ENCODE results near the gene ZNF135.

ZNF135 gene

GRCh38 chr19:58091251-58091995 lies 32.3 kb downstream of the ZNF135 start:
- POLR2A ChIA-PET, result interaction anchor here (0.6 to 1.5 kb wide), 3 partner anchors 9 to 129 kb away, joined by 4 to 6 read pairs (median 4); no protein-coding TSS in a partner anchor

GRCh38 chr19:58093071-58093470 lies 34.0 kb downstream of the ZNF135 start:
- Histone ChIP-seq H3K36me3 (ENCODE audit: control insufficient read depth in 2 of 2, insufficient read depth in 1 of 2, low read length in 2 of 2) (peaks cover 0 to 44% of the 10 kb centered on the region in 2 experiments; a peak in 2 of 3 replicates), H3K9me3 (ENCODE audit: control insufficient read depth, insufficient read depth, low read depth, low read length) (peaks cover 6% of the 10 kb centered on the region), H3K4me1 (ENCODE audit: control insufficient read depth, insufficient read depth, low read length) (no peaks in the 10 kb centered on the region), H3K4me3 (ENCODE audit: low read depth, low read length) (no peak overlapping the region), H3K27ac (ENCODE audit: extremely low read depth, low read depth, low read length) (no peak overlapping the region)
- POLR2A ChIA-PET, result interaction anchor here (0.6 to 1.1 kb wide), 5 partner anchors 10 to 841 kb away, joined by 3 to 6 read pairs (median 4); no protein-coding TSS in a partner anchor
- CTCF ChIA-PET, result interaction anchor here (0.6 to 0.7 kb wide), 2 partner anchors 102 to 208 kb away, joined by 3 read pairs; no protein-coding TSS in a partner anchor
- no peak for TF ChIP-seq ZNF530 (tag by site-specific recombination; IDR thresholded peaks at IDR 0.05; ENCODE audit: low read depth)
- TF ChIP-seq ZNF416 (tag by site-specific recombination; IDR thresholded peaks at IDR 0.05), result no peak
- TF ChIP-seq PRDM6 (tag by site-specific recombination; IDR thresholded peaks at IDR 0.05), result no peak
- no peak for TF ChIP-seq SCRT2 (tag by site-specific recombination; IDR thresholded peaks at IDR 0.05)
- TF ChIP-seq REST (tag by site-specific recombination; IDR thresholded peaks at IDR 0.05), result no peak
- no peak for TF ChIP-seq ZNF501 (tag by site-specific recombination; IDR thresholded peaks at IDR 0.05)

More at GRCh38 chr19:58091251-58091995, 32.3 kb downstream of the ZNF135 start:
- Histone ChIP-seq H3K36me3 (ENCODE audit: control insufficient read depth in 2 of 2, insufficient read depth in 1 of 2, low read length in 2 of 2) (peaks cover 4 to 53% of the 10 kb centered on the region in 2 experiments; a peak in 2 of 3 replicates), H3K4me3 (ENCODE audit: low read depth, low read length) (no peak overlapping the region), H3K4me1 (ENCODE audit: control insufficient read depth, insufficient read depth, low read length) (no peaks in the 10 kb centered on the region), H3K27ac (ENCODE audit: extremely low read depth, low read depth, low read length) (no peak overlapping the region), H3K9me3 (ENCODE audit: control insufficient read depth, insufficient read depth, low read depth, low read length) (peaks cover 3% of the 10 kb centered on the region)
- TF ChIP-seq ZBTB6 (tag by site-specific recombination; IDR thresholded peaks at IDR 0.05), result no peak
- TF ChIP-seq ZNF530 (tag by site-specific recombination; IDR thresholded peaks at IDR 0.05; ENCODE audit: low read depth), result no peak
- no peak for TF ChIP-seq ZFHX2 (tag by site-specific recombination; conservative IDR thresholded peaks at IDR 0.05)
- no peak for TF ChIP-seq ZBTB11 (tag by site-specific recombination; conservative IDR thresholded peaks at IDR 0.05; ENCODE audit: low read depth)
- TF ChIP-seq SETDB1 (IDR thresholded peaks at IDR 0.05; ENCODE audit: insufficient read length, low read length), result no peak
- no peak for TF ChIP-seq MYNN (tag by site-specific recombination; IDR thresholded peaks at IDR 0.05; ENCODE audit: borderline replicate concordance)
- TF ChIP-seq ZNF157 (tag by site-specific recombination; IDR thresholded peaks at IDR 0.05), result no peak
- no peak for TF ChIP-seq ZNF776 (tag by site-specific recombination; IDR thresholded peaks at IDR 0.05; ENCODE audit: borderline replicate concordance)
- TF ChIP-seq HOXC10 (CRISPR knock-in tag; IDR thresholded peaks at IDR 0.05), result no peak
- TF ChIP-seq TCF7L2 (IDR thresholded peaks at IDR 0.05; ENCODE audit: borderline replicate concordance, low read depth, low read length), result no peak
- no peak for TF ChIP-seq ZNF510 (tag by site-specific recombination; IDR thresholded peaks at IDR 0.05; ENCODE audit: insufficient replicate concordance)
- TF ChIP-seq ZNF433 (tag by site-specific recombination; IDR thresholded peaks at IDR 0.05; ENCODE audit: low read depth), result no peak
- no peak for TF ChIP-seq CTCF (tag by site-specific recombination; IDR thresholded peaks at IDR 0.05)
- no peak for TF ChIP-seq ZFP69B (tag by site-specific recombination; IDR thresholded peaks at IDR 0.05)
- CTCF ChIA-PET, result interaction anchor here (0.6 to 0.7 kb wide), 2 partner anchors 32 to 1177 kb away, joined by 3 read pairs; no protein-coding TSS in a partner anchor

All from HEK293 (cell line).